MM.1S (cell line): ENCODE data around the gene ZNF398.

Source experiments
- DNase-seq: peaks from one replicate; pipeline ENCODE4 v3.0.0-alpha.2; 2015
- H2AFZ ChIP-seq: fragments of 300-600 bp; sonication (generic); 2 replicates; pipeline ENCODE4 v1.6.0; 2016; ENCODE audit warnings: antibody characterized with exemption, low read length
- H3F3A ChIP-seq: fragments of 300-600 bp; sonication (generic); 2 replicates; pipeline ENCODE4 v1.6.1; 2016; ENCODE audit warnings: mild to moderate bottlenecking, antibody characterized with exemption, low read length, moderate library complexity, mixed read lengths; ENCODE audit not compliant: insufficient read depth
- H3K27ac ChIP-seq: fragments of 300-600 bp; sonication (generic); 2 replicates; pipeline ENCODE4 v1.5.1; 2016; ENCODE audit warnings: mild to moderate bottlenecking, low read length
- H3K27me3 ChIP-seq: fragments of 300-600 bp; sonication (generic); replicated peaks from 2 replicates; pipeline ENCODE4 v1.6.0; 2016; ENCODE audit warnings: low read length; ENCODE audit not compliant: insufficient read depth
- H3K36me3 ChIP-seq: fragments of 300-600 bp; sonication (generic); replicated peaks from 2 replicates; pipeline ENCODE4 v1.6.1; 2016; ENCODE audit warnings: mild to moderate bottlenecking, low read length, mixed read lengths; ENCODE audit not compliant: insufficient read depth
- H3K4me1 ChIP-seq: fragments of 300-600 bp; sonication (generic); 2 replicates; pipeline ENCODE4 v1.6.1; 2016; ENCODE audit warnings: low read length, mixed read lengths
- H3K4me2 ChIP-seq: fragments of 300-600 bp; sonication (generic); 2 replicates; pipeline ENCODE4 v1.6.0; 2016; ENCODE audit warnings: low read depth, low read length
- H3K4me3 ChIP-seq: fragments of 300-600 bp; sonication (generic); 2 replicates; pipeline ENCODE4 v1.5.1; 2016; ENCODE audit warnings: low read length, mixed read lengths
- H3K79me2 ChIP-seq: fragments of 300-600 bp; sonication (generic); 2 replicates; pipeline ENCODE4 v1.6.1; 2016; ENCODE audit warnings: mixed run types, low read length, mixed read lengths
- H3K9ac ChIP-seq: fragments of 300-600 bp; sonication (generic); 2 replicates; pipeline ENCODE4 v1.6.1; 2016; ENCODE audit warnings: low read length, mixed read lengths
- H3K9me2 ChIP-seq: fragments of 300-600 bp; sonication (generic); replicated peaks from 2 replicates; pipeline ENCODE4 v1.6.1; 2016; ENCODE audit warnings: mild to moderate bottlenecking, low read length, mixed read lengths; ENCODE audit not compliant: insufficient read depth
- H3K9me3 ChIP-seq: fragments of 300-600 bp; sonication (generic); replicated peaks from 2 replicates; pipeline ENCODE4 v1.6.1; 2016; ENCODE audit warnings: mild to moderate bottlenecking, low read length, mixed read lengths; ENCODE audit not compliant: insufficient read depth
- H4K20me1 ChIP-seq: fragments of 300-600 bp; sonication (generic); 2 replicates; pipeline ENCODE4 v1.6.1; 2016; ENCODE audit warnings: mild to moderate bottlenecking, low read length, moderate library complexity, mixed read lengths; ENCODE audit not compliant: insufficient read depth
- CTCF ChIP-seq: fragments of 300-600 bp; sonication (generic); IDR thresholded peaks from 2 replicates; pipeline ENCODE4 v1.5.1; 2016; ENCODE audit warnings: antibody characterized with exemption, low read length, mixed read lengths
- EZH2 ChIP-seq: fragments of 300-600 bp; sonication (generic); optimal IDR thresholded peaks from 2 replicates; pipeline ENCODE3; 2017; ENCODE audit warnings: low read depth, mild to moderate bottlenecking, antibody characterized with exemption, low read length, mixed read lengths
- EZH2phosphoT487 ChIP-seq: fragments of 300-600 bp; sonication (generic); IDR thresholded peaks from 2 replicates; pipeline ENCODE4 v1.6.1; 2018; ENCODE audit warnings: antibody characterized with exemption, low read length

Gene ZNF398

GRCh38 chr7:149104749-149105148 lies 42.5 kb upstream of the ZNF398 start:
- Histone ChIP-seq H3K36me3 (no peaks in the 10 kb centered on the region), H3K9me2 (no peaks in the 10 kb centered on the region), H3K27me3 (no peaks in the 10 kb centered on the region), H4K20me1 (no peaks in the 10 kb centered on the region), H3K79me2 (no peaks in the 10 kb centered on the region), H2AFZ (no peak overlapping the region), H3F3A (no peaks in the 10 kb centered on the region), H3K4me1 (no peaks in the 10 kb centered on the region), H3K4me2 (no peak overlapping the region), H3K27ac (no peak overlapping the region), H3K4me3 (no peak overlapping the region), H3K9ac (no peak overlapping the region), H3K9me3 (no peaks in the 10 kb centered on the region)
- no peak for DNase-seq
- TF ChIP-seq EZH2phosphoT487 (no peak), EZH2 (no peak), CTCF (no peak)

- Histone ChIP-seq H2AFZ (no peak overlapping the region), H3K9ac (no peak overlapping the region), H3K9me2 (no peaks in the 10 kb centered on the region), H3K4me2 (no peak overlapping the region), H3K27ac (no peak overlapping the region), H3K27me3 (no peaks in the 10 kb centered on the region), H3K36me3 (no peaks in the 10 kb centered on the region), H4K20me1 (no peaks in the 10 kb centered on the region), H3F3A (no peaks in the 10 kb centered on the region), H3K4me3 (no peak overlapping the region), H3K9me3 (no peaks in the 10 kb centered on the region), H3K79me2 (no peaks in the 10 kb centered on the region), H3K4me1 (no peaks in the 10 kb centered on the region)
- no peak for TF ChIP-seq EZH2
- no peak for TF ChIP-seq CTCF
- no peak for TF ChIP-seq EZH2phosphoT487
- no peak for DNase-seq
Observed at GRCh38 chr7:149109969-149110368, 37.3 kb upstream of the ZNF398 start.

- peak overlapping the region; percentile 82; the same call in 1 of the 2 replicates for H3K27ac ChIP-seq
- H3K27me3 ChIP-seq = no peaks in the 10 kb centered on the region
- TF ChIP-seq EZH2phosphoT487 = no peak
- no peak for TF ChIP-seq CTCF
- TF ChIP-seq EZH2 = no peak
- H3K9me2 ChIP-seq = no peaks in the 10 kb centered on the region
- H3K4me2 ChIP-seq = peak overlapping the region; percentile 95
- H3F3A ChIP-seq = peaks cover 21% of the 10 kb centered on the region
- peak overlapping the region; percentile 99 for H3K4me3 ChIP-seq
- peak overlapping the region; percentile 98 for H3K9ac ChIP-seq
- H3K4me1 ChIP-seq = peaks cover 11% of the 10 kb centered on the region
- H3K79me2 ChIP-seq = peaks cover 32% of the 10 kb centered on the region
- peak; percentile 26 for DNase-seq
- peak overlapping the region; percentile 99 for H2AFZ ChIP-seq
- no peaks in the 10 kb centered on the region for H4K20me1 ChIP-seq
- peaks cover 5% of the 10 kb centered on the region; the same call in 1 of the 2 replicates for H3K36me3 ChIP-seq
- H3K9me3 ChIP-seq = no peaks in the 10 kb centered on the region
Observed at GRCh38 chr7:149125189-149125862, 21.9 kb upstream of the ZNF398 start.
